NCI-H1417 treated with DMSO at 0.1 percent for 48 hours (cell line): Measurements from ENCODE around the gene SH2D4B.

Experiments
- DNase-seq: peaks from one replicate; lab custom pipeline; 2025; lab: John Stamatoyannopoulos, UW

SH2D4B gene

DNA sequence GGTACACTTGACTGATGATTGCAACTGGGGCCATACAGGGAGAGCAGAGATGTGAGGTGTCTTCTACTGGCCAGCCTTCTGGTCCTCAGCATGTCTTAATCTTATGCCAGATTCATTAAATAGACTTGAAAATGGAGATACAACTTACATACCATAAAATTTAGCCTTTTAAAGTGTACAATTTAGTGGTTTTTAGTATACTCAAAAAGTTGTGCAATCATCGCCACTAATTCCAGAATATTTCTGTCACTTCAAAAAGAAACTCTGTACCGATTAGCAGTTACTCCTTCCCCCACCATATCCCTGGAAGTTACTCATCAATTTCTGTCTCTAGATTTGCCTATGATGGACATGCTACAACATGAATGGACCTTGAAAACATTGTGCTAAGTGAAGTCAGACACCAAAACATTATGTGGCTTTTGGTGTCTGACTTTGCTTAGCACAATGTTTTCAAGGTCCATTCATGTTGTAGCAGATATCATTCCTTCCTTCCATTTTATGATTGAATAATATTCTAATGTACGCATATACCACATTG lies 53.0 kb downstream of the SH2D4B start:
- no peak for DNase-seq

DNA sequence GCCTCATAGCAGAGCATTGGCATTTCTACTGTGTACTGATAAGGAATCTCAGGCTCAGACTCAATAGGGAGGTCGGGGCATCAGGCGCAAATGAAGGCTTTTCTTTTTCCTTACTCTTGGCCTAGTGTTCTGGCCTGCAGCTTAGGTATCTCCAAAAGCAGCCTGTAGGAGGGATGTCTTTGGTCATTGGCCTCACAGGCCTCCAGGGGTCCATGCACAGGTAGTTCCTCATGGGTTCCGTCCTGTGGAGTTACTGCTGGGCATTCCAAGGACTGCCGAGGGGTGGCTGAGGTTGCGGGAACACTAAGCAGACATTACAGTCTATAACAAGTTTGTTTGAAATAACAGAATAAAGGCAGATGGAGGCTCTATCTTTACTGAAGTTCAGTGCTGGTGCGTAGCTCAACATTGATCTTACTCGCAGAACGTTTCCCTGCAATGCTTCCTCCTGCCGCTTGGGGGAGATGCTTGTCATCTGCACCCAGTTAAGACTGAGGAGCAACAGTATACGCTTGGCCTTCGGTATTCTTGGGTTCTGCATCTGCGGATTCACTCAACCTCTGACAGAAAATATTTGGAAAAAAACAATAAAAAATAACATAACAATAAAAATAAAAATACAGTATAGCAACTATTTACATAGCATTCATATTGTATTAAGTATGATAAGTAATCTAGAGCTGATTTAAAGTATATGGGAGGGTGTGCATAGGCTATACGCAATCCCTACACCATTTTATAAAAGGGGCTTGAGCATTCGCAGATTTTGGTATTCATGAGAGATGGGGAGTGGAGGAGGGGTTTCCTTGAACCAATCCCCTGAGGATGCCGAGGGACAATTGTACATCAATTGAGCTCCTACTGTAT lies 58.9 kb downstream of the SH2D4B start:
- no peak for DNase-seq

DNA sequence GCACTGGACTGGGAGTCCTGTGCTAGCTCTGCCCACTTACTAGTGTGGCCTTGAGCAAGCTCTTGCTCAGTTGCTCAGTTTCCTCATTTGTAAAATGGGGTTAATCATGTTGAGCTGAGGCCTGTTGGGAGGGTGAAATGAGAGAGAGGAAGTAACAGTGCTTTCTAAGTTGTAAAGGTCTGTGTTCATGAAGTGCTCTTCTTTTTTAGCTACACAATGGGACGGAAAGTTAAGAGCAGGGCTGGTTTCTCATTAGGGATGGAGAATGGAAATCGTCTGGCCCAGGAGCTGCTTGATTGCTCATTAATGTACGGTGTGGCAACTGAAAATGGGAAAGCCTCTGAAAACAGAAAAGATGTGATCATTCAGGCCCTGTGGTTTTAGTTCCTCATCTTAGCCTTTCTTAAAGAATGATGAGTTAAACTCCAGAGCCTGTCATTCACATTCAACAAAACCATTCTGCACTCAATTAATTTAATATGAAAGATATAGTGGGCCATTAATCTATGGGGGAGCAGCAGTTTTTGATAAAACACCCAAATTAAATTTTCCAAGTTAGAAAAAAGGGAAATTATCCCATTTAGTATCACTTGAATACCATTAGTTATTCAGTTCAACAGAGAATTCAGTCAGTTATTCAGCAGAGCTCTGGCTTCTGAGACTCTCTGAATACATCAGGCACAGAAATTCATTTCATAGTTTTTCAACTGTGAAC lies 60.5 kb downstream of the SH2D4B start:
- DNase-seq = no peak

DNA sequence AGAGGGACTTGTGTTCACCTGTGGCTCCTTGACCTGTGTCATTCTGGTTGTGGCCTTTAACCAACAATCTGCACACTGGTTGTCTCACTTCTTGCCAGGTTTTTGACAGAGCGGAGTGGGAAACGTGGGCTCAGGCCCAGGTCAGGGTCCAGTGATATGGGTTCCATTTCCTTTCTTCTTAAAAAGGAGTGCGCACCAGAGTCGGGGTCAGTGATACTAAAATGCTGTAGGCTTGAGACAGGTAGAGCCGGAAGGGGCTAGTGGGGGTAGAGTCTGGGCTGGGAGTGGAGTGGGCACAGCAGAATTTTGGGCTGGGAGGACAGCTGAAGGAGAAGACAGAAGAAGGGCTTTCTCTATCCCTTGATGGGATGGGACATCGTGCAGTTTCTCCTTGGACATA lies 61.2 kb downstream of the SH2D4B start:
- DNase-seq = no peak

DNA sequence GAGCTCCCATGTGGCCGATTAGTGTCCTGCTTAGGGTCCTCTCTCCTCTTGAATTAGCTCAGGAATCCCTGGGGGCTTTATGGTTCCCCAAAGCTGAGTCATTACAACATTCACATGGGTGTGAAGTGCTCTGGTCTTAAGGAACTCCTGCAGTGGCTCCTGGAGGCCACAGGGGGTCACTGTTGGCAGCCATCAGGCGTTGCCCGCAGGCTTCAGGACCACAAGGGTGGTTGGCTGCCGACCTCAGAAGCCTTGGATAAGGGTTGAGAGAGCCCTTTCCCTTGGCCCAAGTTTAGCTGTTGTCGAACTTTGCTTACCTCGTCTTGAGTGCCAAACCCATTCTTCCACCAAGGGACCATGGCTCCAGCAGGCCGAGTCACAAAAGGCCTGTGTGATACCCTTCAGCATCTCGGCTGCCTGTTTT lies 61.7 kb downstream of the SH2D4B start:
- DNase-seq = no peak

DNA sequence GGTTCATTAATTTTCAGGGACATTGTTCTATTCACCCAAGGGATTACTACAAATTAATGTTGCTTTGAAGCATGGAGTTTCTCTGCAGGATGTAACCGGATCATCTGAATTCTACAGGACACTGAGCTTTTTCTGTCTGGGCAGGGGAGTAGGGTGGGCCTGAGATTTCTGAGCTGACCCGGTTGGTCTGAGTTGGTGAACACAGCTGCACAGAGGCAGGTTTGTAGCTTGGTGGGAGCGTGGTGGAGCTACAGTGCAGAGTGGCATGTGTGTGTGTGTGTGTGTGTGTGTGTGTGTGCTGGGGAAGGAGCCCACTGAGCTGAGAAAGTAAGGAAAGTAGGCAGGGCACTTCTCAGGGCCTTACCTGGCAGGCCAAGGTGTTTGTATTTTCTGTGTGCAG lies 62.6 kb downstream of the SH2D4B start:
- DNase-seq = no peak

DNA sequence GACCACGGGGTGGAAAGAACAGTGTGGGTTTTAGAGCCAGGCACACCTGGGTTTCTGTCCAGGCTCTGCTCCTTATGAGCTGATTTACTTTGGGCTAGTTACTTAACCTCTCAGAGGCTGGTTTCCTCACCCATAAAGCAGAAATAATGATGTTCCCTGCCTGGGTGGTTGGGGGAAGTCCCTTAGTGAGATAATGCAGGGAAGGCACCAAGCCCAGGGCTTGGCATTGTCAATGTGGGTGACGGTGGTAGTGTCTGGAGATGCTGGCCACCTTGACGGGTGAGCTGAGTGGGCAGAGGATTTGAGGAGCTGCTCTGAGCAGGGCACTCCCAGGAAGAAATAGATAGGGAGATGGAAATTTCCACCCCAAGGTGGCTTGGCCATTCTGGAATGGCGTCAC lies 65.2 kb downstream of the SH2D4B start:
- no peak for DNase-seq

DNA sequence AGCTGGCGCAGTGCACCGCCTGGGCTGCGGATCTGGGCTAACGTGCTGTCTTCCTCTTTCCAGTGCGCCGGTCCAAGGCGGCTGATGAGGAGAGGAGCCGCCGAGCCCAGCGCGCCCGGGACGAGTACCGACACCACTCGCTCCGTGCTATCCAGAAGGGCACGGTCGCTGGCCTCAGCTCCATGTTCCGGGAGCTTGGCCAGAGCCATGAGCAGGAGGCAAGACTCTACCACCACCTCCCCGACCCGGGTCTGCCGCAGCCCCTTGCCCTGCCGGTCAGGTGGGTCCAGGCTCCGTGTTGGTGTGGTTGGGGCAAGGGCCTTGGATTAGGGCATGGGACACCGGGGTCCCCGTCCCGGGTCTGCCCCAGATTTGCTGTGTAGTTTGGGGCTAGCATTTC lies 65.8 kb downstream of the SH2D4B start:
- DNase-seq = no peak

DNA sequence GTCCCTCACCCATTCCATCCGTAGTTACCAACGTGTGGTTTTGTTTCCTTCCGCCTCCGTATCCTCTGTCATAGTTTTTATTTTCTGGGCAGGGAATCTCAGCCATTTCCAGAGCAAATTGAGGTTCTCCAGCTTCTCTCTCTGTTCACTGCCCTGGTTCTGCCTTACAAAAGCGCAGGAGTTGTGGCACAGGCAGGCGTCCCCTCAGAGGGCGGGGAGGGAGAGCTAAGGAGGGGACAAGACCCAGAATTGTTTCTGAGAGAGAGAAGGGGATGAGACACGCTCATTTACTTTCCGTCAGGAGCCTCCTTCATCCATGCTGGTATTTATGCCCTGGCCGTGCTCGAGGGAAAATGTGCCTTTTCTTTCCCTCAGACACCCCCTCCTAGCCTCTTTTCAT lies 71.0 kb downstream of the SH2D4B start:
- DNase-seq = no peak

DNA sequence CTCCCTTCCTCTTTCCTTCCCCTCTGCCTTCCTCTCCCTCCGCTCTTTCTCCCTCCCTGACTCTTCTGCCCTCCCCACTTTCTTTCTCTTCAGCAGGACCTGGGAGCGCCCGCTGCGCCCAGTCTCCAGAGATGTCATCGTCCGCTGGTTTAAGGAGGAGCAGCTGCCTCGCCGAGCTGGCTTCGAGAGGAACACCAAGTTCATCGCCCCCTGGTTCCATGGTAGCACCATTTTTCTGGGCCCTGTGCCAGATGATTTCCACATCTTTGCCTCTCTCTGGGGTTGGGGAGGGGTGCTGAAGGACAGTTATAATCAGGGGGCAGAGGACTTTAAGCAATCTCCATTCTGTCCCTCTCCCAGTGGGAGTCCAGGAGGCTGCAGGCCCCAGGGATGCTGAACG lies 71.6 kb downstream of the SH2D4B start:
- no peak for DNase-seq

DNA sequence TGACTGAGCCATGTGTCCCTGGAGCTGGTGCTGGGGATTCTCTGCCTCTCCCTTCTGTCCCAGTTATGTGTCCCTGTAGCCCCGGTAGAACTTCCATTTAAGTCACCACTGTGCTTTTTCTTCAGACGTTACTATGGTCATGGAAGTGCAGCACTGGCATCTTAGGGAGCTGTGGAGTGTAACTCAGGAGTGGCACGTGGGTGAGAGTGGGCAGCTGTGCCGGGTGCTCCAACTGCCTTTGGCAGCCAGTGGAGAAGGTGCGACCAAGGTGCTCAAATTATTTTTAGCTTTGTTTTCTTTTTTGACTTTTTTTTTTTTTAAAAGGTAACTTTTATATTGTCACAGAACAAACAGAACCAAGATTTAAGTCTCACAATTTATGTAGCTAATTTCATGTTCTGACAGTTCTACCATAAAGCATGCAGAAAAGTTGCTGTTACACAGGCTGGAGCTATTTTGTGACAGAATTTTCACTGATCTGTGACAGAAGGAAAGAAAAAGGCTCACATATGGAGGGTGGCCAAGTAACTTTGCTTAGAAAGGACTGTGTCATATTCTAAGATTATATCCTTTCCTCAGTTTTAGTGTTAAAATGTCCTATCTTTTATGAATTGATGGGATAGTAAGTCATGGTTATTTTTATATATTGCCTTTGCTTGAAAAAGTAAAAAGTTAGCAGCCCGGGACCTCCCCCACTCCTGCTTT lies 73.9 kb downstream of the SH2D4B start:
- DNase-seq = no peak

DNA sequence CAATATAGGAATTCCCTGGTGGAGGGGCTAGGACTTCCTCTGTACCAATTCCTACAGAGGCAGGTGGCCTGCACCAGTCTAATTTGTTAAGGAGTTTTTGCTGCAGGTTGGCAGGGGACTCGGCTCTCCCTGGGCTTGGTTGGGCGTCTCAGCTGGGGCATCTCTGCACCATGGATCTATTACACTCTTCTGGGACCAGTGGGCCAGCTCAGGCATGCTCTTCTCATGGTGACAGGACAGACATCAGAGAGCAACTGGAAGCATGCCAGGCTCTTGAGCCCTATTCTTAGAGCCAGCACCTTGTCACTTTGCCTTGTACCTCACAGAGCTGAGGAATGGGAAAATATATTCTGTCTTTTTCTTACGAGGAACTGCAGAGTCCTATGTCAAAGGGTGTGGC lies 74.6 kb downstream of the SH2D4B start:
- DNase-seq = no peak

DNA sequence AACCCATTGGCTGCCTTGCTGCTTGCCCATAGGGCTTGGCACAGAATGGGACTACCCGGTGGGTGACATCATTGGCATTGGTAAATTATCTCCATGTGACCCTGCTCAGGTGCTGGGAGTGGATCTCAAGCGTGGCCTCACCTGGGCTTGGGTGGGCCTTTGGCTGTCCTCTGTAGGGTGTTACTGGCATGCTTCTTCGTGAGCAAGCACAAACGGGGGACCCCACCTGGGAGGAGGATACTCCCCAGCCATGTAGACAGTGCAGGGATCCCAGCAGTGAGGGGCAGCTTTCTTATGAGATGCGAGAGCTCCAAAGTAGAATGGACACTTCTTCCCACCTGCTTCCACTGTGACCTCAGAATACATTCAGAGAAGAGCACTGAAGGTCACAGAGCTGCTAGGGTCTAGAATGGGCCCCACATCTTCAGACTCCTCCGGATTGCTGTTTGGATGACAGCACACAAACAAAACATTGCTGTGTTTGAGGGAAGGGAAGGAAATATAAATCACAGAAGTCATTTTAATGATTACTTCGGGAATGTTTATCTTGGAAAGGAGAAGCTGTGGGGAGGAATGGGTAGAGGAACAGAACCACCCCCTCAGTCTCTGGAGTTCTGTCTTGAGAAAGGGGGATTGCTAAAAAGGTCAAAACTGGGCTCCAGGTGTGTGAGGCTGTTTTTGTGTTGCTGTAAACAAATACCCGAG lies 75.9 kb downstream of the SH2D4B start:
- no peak for DNase-seq

DNA sequence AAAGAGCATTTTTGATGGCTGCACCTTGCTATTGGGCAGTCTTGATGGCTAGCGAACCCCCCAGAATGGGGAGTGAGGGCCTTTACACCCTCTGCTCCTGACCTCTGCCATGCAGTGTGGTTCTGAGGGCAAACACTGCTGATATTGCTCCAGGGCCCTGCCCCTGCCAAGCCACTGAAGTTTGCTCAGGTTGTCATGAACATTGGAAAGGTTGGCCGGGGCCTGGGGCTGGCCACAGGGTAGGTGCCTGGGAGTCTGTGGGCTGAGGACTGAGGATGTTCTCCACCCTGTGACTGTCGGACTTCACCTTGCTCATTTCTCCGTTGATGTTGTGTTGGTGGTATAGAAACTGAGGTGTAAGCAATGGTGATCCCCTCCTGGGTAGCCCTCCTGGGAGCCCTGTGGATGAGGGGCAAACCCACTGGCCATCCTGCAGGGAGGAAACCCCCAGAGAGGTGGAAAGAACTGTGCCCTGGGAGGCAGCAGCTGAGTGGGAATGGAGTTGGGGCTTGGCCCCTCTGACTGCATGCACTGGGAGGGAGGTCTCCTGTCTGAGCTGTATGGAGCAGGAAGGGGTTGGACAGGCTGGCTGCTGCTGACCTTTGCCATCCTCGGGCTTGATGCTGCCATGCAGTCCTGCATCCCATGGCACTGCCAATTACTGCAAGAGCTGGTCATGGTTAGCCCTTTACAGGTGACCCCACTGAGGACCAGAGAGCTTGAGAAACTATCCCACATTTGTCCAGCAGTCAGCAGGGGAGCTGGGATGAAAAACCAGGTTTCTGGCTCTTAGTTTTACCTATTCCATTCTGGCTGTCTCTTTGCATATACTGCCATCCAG lies 77.1 kb downstream of the SH2D4B start:
- DNase-seq = no peak

DNA sequence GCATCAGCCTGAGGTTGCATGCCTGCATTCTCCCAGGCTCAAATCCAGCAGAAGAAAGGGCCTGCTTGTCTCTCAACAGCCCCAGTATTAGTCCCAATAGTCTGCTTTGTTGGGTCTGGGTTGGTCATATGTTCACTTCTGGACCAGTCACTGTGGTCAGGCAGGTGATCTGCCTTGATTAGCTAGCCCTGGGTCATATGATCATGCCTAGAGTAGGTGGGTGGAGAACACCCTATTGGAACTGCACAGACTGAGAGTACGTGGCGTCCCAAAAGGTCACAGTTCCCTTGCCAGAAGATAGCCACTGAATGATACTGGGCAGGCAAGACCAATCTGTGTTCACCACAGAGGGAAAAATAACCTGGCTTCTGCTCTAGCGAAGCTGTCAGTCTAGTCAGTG lies 80.1 kb downstream of the SH2D4B start:
- no peak for DNase-seq

DNA sequence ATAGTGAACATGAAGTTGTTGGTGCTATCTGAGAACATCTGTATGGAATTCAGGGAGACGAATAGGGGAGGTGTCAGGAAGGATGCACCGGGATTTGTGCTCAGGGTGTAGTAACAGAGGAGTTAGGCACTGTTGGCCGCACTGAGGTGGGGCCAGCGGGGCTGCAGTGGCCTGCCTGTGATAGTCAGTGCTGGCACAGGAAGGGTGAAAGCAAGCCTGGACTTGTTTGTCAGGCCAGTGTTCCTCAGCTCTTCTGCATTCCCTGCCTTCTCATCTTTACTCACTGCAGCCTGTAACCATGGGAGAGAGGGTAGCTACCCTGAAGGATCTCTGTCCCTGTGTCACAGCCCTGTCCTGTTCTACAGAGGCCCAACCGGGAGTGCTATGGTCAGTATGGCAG lies 81.3 kb downstream of the SH2D4B start:
- no peak for DNase-seq

DNA sequence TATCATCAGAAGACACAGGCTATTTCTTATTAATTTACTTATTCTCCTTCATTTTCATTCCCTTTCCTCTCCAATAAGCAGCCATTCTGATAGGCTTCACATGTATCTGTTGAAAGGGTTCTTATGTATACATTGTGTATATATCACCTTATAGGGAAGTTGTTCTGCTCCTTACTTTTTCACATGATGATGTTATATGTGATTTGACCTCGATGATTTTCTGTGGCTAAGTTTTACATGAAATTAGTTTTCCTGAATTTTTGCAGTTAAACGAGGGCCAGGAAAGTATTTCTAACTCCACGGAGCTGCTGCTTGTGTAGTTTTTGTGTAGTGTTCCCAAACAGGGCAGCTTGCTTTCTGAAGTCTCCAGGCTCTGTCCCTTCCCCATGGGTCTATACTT lies 84.5 kb downstream of the SH2D4B start:
- DNase-seq = no peak

DNA sequence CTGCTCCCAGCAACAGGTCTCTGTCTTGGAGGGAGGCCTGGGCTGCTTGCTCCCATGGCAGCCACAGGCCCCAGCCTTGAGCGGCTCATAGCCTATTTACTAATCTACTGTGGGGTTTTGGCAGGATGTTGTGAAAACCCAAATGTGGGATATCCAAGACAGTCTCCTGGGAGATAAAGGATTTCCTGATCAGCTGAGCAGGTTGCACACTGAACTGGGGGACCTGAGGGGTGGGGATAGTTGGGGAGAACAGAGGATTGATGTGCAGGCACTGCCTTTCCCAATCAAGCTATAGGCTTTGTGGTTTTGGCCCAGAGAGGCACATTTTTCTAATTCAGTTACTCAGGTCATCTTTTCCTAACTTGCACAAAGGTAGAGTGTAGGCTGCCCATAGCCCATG lies 92.6 kb downstream of the SH2D4B start:
- DNase-seq = no peak

DNA sequence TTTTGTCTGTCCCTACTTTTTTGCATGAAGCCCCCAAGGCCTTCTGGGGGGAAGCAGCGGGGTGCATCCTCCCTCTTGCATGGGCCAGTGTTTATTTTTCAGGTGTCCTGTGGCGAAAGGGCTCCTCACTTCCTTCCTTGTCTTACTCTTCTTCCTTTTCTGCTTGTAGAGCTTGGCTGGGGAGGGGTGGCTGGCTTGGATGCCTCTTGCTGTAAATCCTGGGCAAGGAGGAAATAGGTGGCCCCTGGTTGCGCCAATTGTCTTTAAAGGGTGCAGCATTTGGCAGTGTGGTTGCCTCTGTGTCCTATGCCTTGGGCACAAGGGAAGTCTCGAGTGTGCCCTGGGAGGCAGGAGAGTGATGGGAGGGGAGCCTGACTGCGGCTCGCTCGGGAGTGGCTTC lies 95.0 kb downstream of the SH2D4B start:
- DNase-seq = no peak

DNA sequence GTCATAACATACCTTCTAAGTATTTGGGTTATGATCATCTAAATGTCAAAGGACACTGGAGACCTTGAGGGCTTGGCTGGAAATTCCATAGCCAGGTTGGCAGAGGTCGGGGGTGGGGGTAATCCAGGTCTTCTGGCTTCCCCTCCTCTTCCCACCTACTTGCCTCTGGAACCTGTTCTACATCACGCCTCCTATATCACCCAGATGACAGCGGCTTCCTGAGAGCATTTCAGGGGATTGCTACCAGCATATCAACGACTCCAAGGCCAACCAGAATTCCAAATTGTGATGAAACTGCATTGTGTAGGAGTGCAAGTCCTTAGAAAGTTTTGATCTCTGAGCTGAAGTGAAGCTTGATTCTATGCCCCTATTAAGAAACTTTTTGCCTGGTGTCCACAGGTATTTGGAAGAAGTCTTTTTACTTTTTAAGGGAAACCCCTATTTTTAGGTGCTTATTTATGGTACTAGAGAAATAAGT lies 95.7 kb downstream of the SH2D4B start:
- no peak for DNase-seq

DNA sequence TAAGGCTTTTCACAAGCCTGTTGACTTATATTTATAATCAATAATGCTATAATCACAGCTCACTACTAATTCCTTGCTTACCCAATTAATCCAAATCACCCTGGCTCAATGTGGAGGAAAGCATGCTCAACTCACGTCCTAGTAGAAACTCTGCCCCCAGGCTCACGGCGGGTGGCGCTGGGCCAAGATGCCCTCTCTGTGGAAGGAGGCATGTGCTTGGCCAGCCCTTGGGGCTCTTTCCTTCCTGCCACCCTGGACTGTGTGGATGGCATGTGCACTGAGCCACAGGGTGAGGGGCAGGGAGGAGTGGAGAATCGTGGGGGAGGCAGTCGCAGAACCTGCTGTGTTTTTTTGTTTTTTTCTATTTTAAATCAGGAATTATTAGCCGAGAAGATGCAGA lies 96.2 kb downstream of the SH2D4B start:
- DNase-seq = no peak
